Mesenchymal stem cell (in vitro differentiated cells and primary cell): Measurements from ENCODE around the gene CRTC1.
A peak's percentile ranks its signal among the peaks of the same experiment; 100 is the strongest.

Experiments
- DNase-seq: peaks from one replicate; pipeline ENCODE4 v3.0.0-alpha.2; 2013
- H2AFZ ChIP-seq: one replicate; pipeline ENCODE4 v1.6.1; 2013; ENCODE audit warnings: low read depth, mild to moderate bottlenecking, control low read depth, inconsistent platforms, low read length, moderate library complexity
- H2AK5ac ChIP-seq: 2 replicates; pipeline ENCODE4 v1.6.1; 2013; ENCODE audit warnings: low read length, moderate library complexity, mild to moderate bottlenecking, inconsistent platforms; ENCODE audit not compliant: severe bottlenecking
- H2BK120ac ChIP-seq: one replicate; pipeline ENCODE4 v1.6.1; 2013; ENCODE audit warnings: low read depth, mild to moderate bottlenecking, inconsistent platforms, low read length, moderate library complexity
- H2BK12ac ChIP-seq, 2 experiments: one replicate each; pipeline ENCODE4 v1.6.1; 2013; ENCODE audit warnings: inconsistent platforms in 2 of 2, low read length in 2 of 2, mild to moderate bottlenecking in 2 of 2, moderate library complexity in 2 of 2, control low read depth in 1 of 2
- H2BK15ac ChIP-seq: one replicate; pipeline ENCODE4 v1.6.1; 2013; ENCODE audit warnings: mild to moderate bottlenecking, low read depth, inconsistent platforms; ENCODE audit not compliant: poor library complexity, severe bottlenecking
- H2BK5ac ChIP-seq: 2 replicates; pipeline ENCODE4 v1.6.1; 2013; ENCODE audit warnings: low read depth, mild to moderate bottlenecking, low read length, control low read depth, inconsistent platforms; ENCODE audit not compliant: poor library complexity, severe bottlenecking
- H3K14ac ChIP-seq, 2 experiments: one replicate each; pipeline ENCODE4 v1.6.1; 2013; ENCODE audit warnings: inconsistent platforms in 2 of 2, low read length in 2 of 2, control low read depth in 1 of 2, mild to moderate bottlenecking in 1 of 2, moderate library complexity in 1 of 2
- H3K18ac ChIP-seq, 2 experiments: one replicate each; pipeline ENCODE4 v1.6.1; 2013; ENCODE audit warnings: inconsistent platforms in 2 of 2, low read length in 2 of 2, control low read depth in 1 of 2, low read depth in 1 of 2, mild to moderate bottlenecking in 1 of 2
- H3K23ac ChIP-seq, 2 experiments: one replicate each; pipeline ENCODE4 v1.6.1; 2013; ENCODE audit warnings: inconsistent platforms in 2 of 2, low read length in 2 of 2, mild to moderate bottlenecking in 2 of 2, moderate library complexity in 2 of 2, control low read depth in 1 of 2
- H3K27ac ChIP-seq: 2 replicates; pipeline ENCODE4 v1.5.1; 2013; ENCODE audit warnings: mild to moderate bottlenecking, moderate library complexity, low read length, control low read depth, inconsistent platforms; ENCODE audit not compliant: poor library complexity, severe bottlenecking
- H3K27me3 ChIP-seq, 2 experiments: 2 replicates each; pipeline versions ENCODE4 v1.6.1 to v1.7.0; 2013; ENCODE audit warnings: low read length in 2 of 2, mild to moderate bottlenecking in 2 of 2, moderate library complexity in 2 of 2, control low read depth in 1 of 2, inconsistent platforms in 1 of 2; ENCODE audit not compliant: control insufficient read depth in 1 of 2, insufficient read depth in 1 of 2
- H3K36me3 ChIP-seq, 2 experiments: 2 replicates each; pipeline versions ENCODE4 v1.6.1 to v1.7.0; 2013; ENCODE audit warnings: low read length in 2 of 2, control low read depth in 1 of 2, inconsistent platforms in 1 of 2, low read depth in 1 of 2, mild to moderate bottlenecking in 1 of 2; ENCODE audit not compliant: insufficient read depth in 2 of 2, control insufficient read depth in 1 of 2
- H3K4ac ChIP-seq, 2 experiments: one replicate each; pipeline ENCODE4 v1.6.1; 2013; ENCODE audit warnings: inconsistent platforms in 2 of 2, low read length in 2 of 2, mild to moderate bottlenecking in 2 of 2, moderate library complexity in 2 of 2, control low read depth in 1 of 2, low read depth in 1 of 2
- H3K4me1 ChIP-seq: 2 replicates; pipeline ENCODE4 v1.6.1; 2013; ENCODE audit warnings: low read depth, low read length, control low read depth; ENCODE audit not compliant: control insufficient read depth, insufficient read depth
- H3K4me2 ChIP-seq: 2 replicates; pipeline ENCODE4 v1.6.1; 2013; ENCODE audit warnings: low read length, mild to moderate bottlenecking, inconsistent platforms; ENCODE audit not compliant: poor library complexity, severe bottlenecking
- H3K4me3 ChIP-seq, 2 experiments: 2 replicates each; pipeline versions ENCODE4 v1.5.1 to v1.7.0; 2013; ENCODE audit warnings: low read length in 2 of 2, mild to moderate bottlenecking in 2 of 2, control low read depth in 1 of 2, low read depth in 1 of 2; ENCODE audit not compliant: insufficient read depth in 1 of 2
- H3K79me1 ChIP-seq: replicated peaks from 2 replicates; pipeline ENCODE4 v1.6.1; 2013; ENCODE audit warnings: mild to moderate bottlenecking, control low read depth, low read length, inconsistent platforms; ENCODE audit not compliant: poor library complexity, severe bottlenecking
- H3K9ac ChIP-seq: 2 replicates; pipeline ENCODE4 v1.7.0; 2013; ENCODE audit warnings: mild to moderate bottlenecking, low read length, moderate library complexity
- H3K9me3 ChIP-seq: 2 replicates; pipeline ENCODE4 v1.7.0; 2013; ENCODE audit warnings: mild to moderate bottlenecking, low read length; ENCODE audit not compliant: control insufficient read depth
- H4K8ac ChIP-seq: one replicate; pipeline ENCODE4 v1.6.1; 2013; ENCODE audit warnings: inconsistent platforms, mild to moderate bottlenecking, low read length, moderate library complexity
- H4K91ac ChIP-seq: one replicate; pipeline ENCODE4 v1.6.1; 2013; ENCODE audit warnings: mild to moderate bottlenecking, low read length, inconsistent platforms
- WGBS: methylation state at CpG from one replicate; pipeline ENCODE4 v1.1.7; 2013; ENCODE audit warnings: mixed read lengths; 5-methylcytosine and 5-hydroxymethylcytosine counted together

Gene CRTC1

DNA sequence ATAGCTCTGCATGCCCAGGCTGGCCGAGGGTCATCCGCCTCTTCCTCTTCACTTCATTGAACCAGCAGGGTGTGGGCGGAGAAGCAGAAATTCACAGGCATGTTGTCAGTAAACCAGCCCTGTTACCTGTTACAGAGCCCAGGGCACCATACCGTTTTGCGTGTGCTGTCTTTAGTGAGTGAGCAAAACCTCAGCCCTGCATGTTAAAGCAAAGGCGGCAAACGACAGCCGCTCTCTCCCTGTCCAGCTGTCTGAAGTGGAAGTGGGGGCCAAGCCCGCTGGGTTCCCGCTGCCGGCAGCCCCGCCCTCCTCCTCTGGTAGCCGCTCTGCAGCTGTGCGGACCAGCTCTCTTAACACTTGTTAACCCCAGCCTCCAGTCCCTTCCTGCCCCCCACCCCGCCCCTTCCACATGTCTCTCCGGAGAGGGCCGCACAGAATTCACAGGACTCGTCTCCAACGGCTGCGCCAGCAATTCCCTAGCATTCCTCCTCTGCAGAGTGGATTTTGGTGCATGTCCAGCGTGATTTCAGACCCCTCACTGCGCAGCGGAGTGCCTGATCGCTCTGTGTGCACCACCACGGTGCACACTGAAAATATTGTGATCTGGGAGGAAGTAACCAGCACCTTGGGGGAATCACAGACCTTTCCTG is 34.0 kb upstream of the CRTC1 start:
- H3K4me3 ChIP-seq = peak overlapping the region in 1 of 2 experiments; percentile 61
- H3K23ac ChIP-seq = peak overlapping the region in 1 of 2 experiments; percentile 46
- H3K4me2 ChIP-seq = peak overlapping the region; percentile 69
- H3K27me3 ChIP-seq = no peaks in the 10 kb centered on the region
- peak overlapping the region; percentile 45 for H2BK15ac ChIP-seq
- H3K4me1 ChIP-seq = peaks cover 48% of the 10 kb centered on the region
- peak overlapping the region; percentile 89 for H4K91ac ChIP-seq
- no peak overlapping the region for H2AFZ ChIP-seq
- H4K8ac ChIP-seq = peak overlapping the region; percentile 78
- H2BK12ac ChIP-seq = peak overlapping the region; percentile 62 to 99
- peak overlapping the region; percentile 77 for H3K27ac ChIP-seq
- H3K79me1 ChIP-seq = peaks cover 36% of the 10 kb centered on the region
- no peak overlapping the region for H2BK5ac ChIP-seq
- H2AK5ac ChIP-seq = peak overlapping the region; percentile 23
- peak overlapping the region; percentile 89 for H3K9ac ChIP-seq
- peak; percentile 88 for DNase-seq
- peaks cover under 1% of the 10 kb centered on the region for H3K9me3 ChIP-seq
- peak overlapping the region in 1 of 2 experiments; percentile 90 for H3K14ac ChIP-seq
- peak overlapping the region; percentile 66 for H2BK120ac ChIP-seq
- peak overlapping the region; percentile 42 to 93 for H3K4ac ChIP-seq
- H3K36me3 ChIP-seq = peaks cover 0 to 11% of the 10 kb centered on the region in 2 experiments
- H3K18ac ChIP-seq = peak overlapping the region; percentile 90 to 98
- 18% methylated on average over 23 of the region's 25 CpGs for WGBS

DNA sequence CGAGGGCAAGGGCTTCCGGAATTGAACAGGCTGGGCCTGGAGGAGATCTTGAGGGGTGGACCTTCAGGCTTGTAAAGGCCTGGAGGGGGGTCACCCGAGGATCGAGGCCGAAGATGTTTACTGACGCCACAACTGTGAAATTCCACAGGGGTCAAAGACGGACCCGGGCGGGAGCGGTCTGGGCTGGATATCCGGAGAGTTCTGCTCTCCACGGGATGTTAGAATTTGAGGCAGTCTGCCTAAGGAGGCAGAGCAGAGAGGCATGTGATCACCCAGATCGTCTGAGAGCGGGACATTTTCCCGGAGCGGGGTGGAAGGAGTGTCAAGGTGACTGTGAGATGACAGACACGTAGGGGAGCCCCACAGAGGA is 33.5 kb upstream of the CRTC1 start:
- Histone ChIP-seq H4K91ac (peak overlapping the region; percentile 89), H3K23ac (no peak overlapping the region), H2BK5ac (no peak overlapping the region), H2BK12ac (peak overlapping the region; percentile 18 to 97), H4K8ac (peak overlapping the region; percentile 78), H3K36me3 (peaks cover 0 to 11% of the 10 kb centered on the region in 2 experiments), H3K4me2 (peak overlapping the region; percentile 69), H3K14ac (peak overlapping the region in 1 of 2 experiments; percentile 90), H3K18ac (peak overlapping the region; percentile 64 to 98), H3K4me3 (peak overlapping the region in 1 of 2 experiments; percentile 61), H2BK120ac (peak overlapping the region; percentile 68), H2AFZ (no peak overlapping the region), H3K79me1 (peaks cover 35% of the 10 kb centered on the region), H3K9ac (peak overlapping the region; percentile 89), H2BK15ac (peak overlapping the region; percentile 41), H2AK5ac (no peak overlapping the region), H3K27ac (peak overlapping the region; percentile 77), H3K27me3 (no peaks in the 10 kb centered on the region), H3K9me3 (no peaks in the 10 kb centered on the region), H3K4ac (peak overlapping the region; percentile 71), H3K4me1 (peaks cover 47% of the 10 kb centered on the region)
- 8% methylated on average over 17 of the region's 17 CpGs for WGBS
- peak; percentile 93 for DNase-seq

DNA sequence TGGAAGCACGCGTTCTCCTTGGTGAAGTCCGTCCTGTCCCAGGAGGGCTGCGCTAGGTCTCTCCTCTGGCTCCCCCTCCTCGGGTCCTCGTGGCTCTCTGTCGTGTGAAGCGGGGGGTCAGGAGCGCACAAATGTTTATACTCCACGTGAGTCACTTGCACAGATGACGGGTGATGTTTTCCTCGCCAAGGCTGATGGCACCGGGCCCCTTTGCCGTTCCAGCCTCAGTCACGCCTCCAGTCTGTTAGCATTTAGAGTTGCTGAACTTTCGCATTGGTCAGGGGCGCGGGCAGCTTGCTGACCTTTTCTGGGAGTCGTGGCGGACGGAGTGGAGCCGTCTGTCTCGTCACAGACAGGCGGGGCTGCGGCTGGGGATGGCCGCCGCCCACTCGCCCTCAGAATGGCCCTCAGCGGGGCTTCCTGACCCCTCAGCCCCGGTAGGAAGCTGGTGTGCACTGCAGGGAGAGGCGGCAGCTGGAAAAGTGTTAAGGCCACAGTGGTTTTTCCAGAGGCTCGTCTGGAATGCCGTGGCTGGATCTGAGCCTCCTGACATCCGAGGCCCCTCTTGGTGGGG is 32.9 kb upstream of the CRTC1 start:
- Histone ChIP-seq H3K79me1 (peaks cover 35% of the 10 kb centered on the region), H3K4ac (peak overlapping the region; percentile 71 to 90), H2AFZ (no peak overlapping the region), H4K91ac (peak overlapping the region; percentile 78), H2BK15ac (peak overlapping the region; percentile 41), H4K8ac (peak overlapping the region; percentile 35), H2AK5ac (no peak overlapping the region), H2BK5ac (no peak overlapping the region), H3K23ac (no peak overlapping the region), H3K18ac (peak overlapping the region; percentile 81 to 98), H2BK120ac (peak overlapping the region; percentile 68), H3K27ac (peak overlapping the region; percentile 77), H3K4me2 (peak overlapping the region; percentile 69), H3K9me3 (no peaks in the 10 kb centered on the region), H2BK12ac (peak overlapping the region; percentile 18 to 70), H3K36me3 (peaks cover 0 to 11% of the 10 kb centered on the region in 2 experiments), H3K9ac (peak overlapping the region; percentile 89), H3K27me3 (no peaks in the 10 kb centered on the region), H3K4me3 (peak overlapping the region in 1 of 2 experiments; percentile 61), H3K4me1 (peaks cover 43% of the 10 kb centered on the region), H3K14ac (no peak overlapping the region)
- peak; percentile 98 for DNase-seq
- 7% methylated on average over 34 of the region's 34 CpGs for WGBS

DNA sequence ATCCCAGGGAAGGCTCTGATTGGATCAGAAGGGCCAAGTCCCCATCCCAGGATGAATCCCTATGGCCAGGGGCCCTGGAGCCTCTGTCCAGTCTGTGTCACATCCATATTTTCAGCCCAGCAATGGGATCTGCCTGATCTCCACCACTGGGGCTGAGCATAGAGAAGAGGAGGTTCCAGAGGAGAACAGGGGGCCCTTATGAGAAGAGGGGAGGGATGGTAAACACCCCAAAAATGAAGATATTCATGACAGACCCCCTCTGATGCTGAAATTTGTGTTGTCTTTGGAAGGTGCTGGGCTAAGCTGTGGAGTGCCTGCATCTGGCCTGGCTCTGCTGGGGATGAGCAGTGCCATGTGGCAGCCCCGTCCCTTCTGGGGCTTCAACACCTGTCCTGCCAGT is 32.2 kb upstream of the CRTC1 start:
- Histone ChIP-seq H2BK15ac (peak overlapping the region; percentile 31), H3K14ac (peak overlapping the region in 1 of 2 experiments; percentile 76), H3K18ac (peak overlapping the region; percentile 77 to 98), H3K9me3 (no peaks in the 10 kb centered on the region), H2BK12ac (peak overlapping the region; percentile 29 to 96), H3K4ac (peak overlapping the region; percentile 19 to 90), H4K91ac (peak overlapping the region; percentile 65), H3K23ac (peak overlapping the region in 1 of 2 experiments; percentile 61), H2BK5ac (no peak overlapping the region), H3K79me1 (peaks cover 35% of the 10 kb centered on the region), H2AK5ac (peak overlapping the region; percentile 41), H2BK120ac (peak overlapping the region; percentile 93), H3K27ac (no peak overlapping the region), H3K9ac (peak overlapping the region; percentile 89), H3K27me3 (no peaks in the 10 kb centered on the region), H3K36me3 (peaks cover 0 to 11% of the 10 kb centered on the region in 2 experiments), H3K4me3 (no peak overlapping the region), H3K4me2 (peak overlapping the region; percentile 69), H2AFZ (no peak overlapping the region), H4K8ac (peak overlapping the region; percentile 1), H3K4me1 (peaks cover 43% of the 10 kb centered on the region)
- DNase-seq = no peak
- WGBS = 95% methylated on average over 1 of the region's 1 CpG
